Suppressor macrophage treated with lipopolysaccharide for 4 hours (primary cell): ENCODE results near the gene PLLP.
"Not testable (repeated sequence)": the region's sequence is repeated elsewhere in the genome, so short reads cannot be mapped to it uniquely, and the experiment has no call there.

Experiments used
- DNase-seq: peaks from one replicate; pipeline ENCODE4 v3.0.0-alpha.2; 2020

PLLP gene

DNA sequence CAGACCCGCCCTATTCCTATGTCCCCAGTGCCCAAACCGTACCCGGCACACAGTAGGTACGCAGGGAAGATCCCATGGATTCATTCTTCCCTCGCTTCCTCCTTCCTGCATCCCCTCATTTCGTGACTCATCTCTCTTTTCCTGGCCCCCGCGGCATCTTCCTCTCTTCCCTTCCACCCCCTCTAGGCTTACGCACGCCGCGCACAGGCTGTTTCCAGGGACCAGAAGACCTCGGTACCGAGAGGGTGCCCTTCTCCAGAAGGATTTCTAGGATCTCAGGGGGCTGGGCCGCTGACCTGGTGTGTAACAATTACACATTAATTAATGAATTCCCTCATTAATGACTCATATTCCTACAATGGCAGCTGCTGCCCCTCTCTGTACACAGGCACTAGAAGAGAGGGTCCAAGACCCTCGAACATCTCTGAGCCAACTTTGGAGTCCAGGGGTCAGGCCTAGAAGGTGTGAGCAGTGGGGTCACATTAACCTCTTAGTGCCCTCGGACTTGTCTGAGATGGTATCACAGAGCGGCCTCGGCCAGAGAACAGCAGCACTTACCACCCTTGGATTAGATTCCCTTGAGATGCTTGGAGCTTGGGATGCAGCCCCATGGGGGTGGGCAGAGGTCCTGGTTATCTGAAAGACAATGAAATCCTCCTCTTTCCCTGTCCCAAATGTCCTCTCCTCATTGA lies 16.8 kb upstream of the PLLP start:
- DNase-seq, result no peak

DNA sequence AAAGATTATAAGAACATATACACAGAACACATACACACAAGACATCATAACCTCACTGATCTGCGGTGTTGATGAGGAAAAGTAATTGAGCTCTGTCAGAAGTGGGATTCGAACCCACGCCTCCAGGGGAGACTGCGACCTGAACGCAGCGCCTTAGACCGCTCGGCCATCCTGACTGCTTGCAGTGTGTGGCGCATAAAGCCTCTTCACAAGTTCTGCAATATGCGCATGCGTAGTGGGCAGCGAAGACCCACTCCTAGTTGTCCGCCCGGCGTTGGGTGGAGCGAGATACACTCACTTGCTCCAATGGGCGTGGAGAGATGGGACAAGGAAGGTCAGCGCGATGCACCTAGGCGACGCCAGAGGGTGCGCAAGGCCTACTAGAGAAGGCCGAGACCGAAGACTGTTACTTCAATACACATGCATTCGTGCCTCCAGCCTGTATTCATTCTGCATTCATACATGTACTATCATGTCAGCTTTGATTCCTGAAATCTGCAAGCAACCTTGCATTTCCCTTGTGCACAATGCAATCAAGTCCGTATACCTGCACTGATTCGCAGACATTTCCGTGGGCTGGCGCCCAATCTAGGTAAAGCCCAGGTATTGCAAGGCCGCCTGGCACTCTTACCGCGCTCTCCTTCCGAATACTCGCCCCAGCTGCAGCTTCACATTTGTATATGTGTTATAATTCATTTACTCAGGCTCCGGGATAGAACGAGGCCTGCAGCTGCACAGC lies 16.1 kb upstream of the PLLP start:
- DNase-seq, result peak; percentile 99

DNA sequence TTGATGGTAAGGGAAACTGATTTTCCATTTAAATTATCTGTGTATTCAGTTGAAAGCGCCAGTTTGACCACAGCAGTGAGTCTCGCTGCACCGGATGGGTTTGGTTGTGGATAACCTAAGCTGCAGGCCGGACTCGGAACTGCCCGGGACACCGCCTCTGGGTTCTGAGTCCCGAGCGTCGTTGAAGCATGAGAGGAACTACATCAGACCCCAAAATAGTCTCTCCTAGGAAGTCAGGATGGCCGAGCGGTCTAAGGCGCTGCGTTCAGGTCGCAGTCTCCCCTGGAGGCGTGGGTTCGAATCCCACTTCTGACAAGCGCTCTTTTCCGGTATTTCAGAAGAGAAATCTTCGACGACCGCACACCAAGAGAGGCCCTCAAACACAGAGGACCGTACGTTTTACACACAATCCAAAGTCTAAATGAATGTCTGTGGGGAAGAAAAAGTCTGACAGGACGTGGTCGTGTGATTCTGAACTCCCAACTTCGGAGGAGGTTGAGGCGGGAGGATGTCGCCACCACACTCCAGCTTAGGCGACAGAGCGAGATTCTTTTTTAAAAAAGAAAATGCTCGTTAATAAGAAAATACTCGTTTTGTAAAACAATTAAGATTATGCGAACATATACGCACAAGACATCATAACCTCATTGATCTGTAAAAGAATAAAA lies 15.4 kb upstream of the PLLP start:
- peak; percentile 93 for DNase-seq

DNA sequence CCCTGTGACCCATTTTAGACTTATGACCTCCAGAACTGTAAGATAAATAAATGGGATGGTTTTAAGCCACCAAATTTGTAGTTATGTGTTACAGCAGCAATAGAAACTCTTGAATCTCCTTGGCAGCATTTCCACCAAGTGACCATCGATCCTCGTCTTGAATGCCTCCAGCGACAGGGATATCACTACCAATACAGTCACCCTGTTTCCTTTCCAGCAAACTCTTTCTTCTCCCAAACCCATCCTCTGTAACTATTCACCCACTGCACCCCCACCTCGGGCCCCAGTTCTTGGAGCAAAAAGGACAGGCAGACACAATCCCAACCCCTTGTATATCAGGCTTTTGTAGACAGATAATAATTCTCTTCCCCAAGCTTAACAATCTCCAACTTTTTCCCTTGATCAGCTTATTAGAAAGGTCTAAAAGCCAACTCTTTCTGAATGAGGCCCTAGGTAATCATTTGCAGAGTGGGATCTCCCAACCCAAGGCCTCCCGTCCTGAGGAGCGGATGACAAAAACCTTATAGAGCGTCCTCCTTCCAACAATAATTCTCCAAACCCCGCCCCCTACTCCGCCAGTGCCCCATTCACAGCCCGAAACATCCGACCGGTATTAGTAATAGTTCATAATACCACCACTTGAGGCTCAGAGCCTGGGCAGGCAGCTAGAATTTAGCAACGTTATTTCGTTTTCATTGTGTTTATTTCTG lies 14.7 kb upstream of the PLLP start:
- DNase-seq, result peak; percentile 76

DNA sequence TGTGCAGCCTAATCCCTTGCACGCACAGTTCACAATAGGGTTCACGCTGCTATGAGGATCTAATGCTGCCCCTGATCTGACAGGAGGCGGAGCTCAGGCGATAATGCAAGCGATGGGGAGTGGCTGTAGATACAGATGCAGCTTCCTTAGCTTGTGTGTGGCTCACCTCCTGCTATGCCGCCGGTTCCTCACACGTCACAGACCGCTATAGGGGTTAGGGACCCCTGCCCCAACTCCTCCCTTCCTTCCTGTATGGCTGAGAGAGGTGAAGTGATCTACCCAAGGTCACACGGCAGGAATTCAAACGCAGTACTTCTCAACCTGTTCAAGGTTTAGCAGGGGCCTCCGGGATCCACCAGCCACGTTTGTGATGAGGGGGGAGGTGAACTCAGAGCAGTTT lies 13.4 kb upstream of the PLLP start:
- DNase-seq, result no peak

DNA sequence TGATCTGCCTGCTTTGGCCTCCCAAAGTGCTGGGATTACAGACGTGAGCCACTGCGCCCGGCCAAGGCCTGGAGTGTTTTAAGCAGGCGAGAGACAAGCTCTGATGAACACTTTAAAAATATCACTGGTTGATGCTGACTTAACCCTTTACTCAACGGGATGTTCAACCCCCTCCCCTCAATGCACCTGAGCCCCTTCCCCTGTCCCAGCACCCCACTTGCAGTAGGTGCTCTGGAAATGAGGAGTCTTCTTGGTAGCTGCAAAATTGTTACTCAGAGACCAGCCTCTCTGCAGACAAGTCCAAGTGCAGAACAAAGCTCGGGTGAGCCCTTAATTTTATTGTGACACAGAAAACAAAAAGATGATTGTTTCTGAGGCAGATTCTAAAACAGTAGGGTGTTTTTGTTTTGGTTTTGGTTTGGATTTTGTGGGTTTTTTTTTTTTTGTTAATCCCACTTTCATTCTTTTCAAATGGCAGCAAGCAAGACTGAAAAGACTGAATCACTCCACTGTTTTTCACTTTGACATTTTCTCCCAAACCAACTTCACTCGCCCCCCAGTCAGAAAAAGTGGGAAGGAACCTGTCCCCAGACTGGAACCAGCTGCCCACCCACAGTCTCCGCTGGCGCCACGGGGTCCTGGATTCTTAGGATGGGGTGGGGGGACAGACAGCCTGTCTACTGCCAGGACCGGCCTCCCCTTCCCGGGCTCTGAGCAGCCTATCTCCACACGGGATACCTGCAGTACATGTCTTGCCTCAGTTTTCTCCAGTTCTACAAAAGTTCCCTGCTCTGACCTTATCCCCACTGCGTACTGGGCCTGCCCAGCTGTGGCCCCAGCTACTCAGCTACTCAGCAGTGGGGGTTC lies 5.2 kb upstream of the PLLP start:
- DNase-seq, result peak; percentile 13

DNA sequence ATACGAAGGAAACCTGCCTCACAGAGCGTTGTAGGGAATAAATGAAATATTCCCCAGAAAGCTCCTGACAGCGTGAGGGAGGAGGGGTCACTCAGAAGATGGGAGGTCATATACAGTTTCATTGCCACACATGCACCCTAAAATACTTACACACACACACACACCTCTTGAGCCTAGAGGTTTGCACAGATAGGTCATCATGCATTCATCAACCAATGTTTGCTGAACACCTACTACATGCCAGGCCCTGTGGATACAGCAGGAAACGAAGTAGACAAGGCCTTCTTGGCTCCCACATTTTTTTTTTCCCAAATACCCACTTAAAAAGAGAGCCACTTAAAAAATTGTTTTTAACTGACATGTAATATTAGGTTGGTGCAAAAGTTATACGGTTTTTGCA lies 907 bp upstream of the PLLP start:
- no peak for DNase-seq

DNA sequence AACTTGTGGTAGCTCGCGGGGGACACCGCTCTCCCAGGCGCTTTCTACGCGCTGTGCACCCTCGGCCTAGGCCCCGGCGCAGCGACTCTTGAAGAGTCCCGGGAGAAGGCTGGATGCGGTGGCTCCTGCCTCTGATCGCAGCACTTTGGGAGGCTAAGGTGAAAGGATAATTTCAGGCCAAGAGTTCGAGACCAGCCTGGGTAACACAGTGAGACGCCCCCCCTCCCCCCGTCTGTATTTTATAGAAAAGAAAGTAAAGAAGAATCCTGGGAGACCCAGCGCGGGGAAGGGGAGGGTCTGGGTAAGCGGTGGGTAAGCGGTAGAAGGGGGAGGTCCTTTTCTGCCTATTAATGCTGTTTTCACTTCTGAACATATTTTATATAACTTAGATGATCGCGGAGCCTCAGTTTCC lies 486 bp upstream of the PLLP start:
- no peak for DNase-seq

DNA sequence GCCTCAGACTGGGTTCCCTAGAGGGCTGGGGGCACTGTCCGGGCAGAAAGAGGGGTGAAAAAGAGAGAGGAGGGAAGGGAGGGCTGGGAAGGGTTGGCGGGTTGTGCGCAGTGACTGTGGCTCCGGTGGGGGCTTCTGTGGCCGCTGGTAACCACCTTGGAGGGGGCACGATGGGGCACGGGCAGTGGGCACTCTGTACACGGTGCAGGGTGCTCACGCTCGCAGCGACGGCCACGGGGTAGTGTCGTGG lies 588 bp downstream of the PLLP start:
- DNase-seq, result no peak

DNA sequence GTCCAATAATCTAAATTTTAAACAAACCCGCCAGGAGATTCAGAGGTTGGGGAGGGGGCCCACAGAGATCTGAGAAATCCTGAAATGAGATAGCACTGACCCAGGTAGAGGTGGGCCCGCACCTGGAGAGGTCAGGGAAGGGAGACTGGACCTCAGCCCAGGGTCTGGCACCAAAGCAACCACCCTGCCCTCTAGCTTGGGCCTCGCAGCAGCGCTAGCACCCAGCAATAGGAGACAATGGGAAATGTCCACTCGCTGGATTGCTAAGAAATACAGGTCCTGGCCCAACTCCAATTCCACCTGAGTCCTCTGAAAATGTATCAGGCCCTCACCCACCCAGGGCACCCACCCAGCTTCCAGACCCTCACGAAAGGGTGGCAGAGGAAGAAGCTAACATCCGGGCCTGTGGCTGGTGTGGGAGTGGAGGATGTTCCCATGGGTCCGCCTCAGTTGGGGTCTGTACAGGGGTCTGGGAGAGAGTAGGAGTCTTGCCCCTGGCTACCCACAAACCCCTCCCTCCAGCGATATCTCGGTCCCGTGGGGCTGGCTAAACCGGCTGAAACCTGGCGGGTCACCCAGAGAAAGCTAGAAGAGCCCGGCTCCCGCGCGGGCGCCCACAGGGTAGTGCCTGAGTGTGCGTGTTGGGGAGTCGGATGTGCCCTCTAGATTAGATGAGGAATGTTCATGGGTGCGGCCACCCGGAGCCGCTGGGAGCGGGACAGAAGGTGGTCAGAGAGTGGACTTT lies 1.1 kb downstream of the PLLP start:
- no peak for DNase-seq

DNA sequence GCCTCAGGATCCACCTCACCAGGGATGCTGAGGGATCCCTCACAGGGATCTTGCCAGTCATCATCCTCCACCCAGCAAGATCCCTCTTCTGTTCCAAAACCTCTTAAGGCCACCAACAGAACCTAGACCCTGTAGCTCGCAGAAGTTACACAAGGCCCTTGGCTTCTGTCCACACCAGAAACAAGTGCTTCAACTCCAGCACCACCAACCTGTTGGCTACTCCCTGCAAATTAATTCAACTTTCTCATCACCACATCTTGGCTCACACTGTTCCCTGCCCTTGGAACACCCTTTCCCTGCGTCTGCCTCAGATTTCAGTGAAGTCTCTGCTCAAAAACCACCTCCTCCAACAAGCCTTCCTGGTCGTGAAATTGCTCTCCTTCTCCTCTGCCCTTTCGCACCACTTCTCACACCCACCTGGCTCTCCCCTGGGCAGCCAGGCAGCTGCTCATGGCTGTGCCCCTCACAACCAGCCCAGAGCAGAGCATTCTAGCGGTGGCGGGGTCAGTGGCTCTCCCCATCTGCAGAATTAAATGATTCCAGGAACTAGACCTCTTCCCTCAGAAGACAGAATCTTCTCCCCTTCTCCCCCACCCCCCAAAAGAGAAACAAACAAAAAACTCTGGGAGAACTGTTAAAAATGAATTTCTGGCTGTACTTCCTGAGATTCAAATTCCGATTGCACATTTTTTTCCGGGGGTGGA lies 1.8 kb downstream of the PLLP start:
- DNase-seq, result no peak

DNA sequence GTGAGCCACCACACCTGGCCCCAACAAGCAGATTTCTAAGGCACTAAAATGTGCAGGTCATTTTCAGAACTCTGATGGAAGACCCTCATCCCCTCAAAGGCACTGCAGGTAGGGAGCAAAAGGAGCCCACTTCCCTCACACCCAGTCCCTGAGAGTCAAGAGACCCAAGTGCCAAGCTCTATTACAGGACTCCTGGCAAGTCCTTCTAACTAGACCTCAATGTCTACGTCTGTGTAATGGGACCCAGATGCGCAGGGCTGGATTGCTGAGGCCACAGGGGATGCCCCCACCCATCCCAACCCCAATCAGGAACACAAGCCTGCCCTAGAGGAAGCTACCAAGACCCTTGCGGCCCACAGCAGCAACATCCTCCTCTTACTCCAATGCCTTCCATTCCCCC lies 2.7 kb downstream of the PLLP start:
- DNase-seq, result no peak

DNA sequence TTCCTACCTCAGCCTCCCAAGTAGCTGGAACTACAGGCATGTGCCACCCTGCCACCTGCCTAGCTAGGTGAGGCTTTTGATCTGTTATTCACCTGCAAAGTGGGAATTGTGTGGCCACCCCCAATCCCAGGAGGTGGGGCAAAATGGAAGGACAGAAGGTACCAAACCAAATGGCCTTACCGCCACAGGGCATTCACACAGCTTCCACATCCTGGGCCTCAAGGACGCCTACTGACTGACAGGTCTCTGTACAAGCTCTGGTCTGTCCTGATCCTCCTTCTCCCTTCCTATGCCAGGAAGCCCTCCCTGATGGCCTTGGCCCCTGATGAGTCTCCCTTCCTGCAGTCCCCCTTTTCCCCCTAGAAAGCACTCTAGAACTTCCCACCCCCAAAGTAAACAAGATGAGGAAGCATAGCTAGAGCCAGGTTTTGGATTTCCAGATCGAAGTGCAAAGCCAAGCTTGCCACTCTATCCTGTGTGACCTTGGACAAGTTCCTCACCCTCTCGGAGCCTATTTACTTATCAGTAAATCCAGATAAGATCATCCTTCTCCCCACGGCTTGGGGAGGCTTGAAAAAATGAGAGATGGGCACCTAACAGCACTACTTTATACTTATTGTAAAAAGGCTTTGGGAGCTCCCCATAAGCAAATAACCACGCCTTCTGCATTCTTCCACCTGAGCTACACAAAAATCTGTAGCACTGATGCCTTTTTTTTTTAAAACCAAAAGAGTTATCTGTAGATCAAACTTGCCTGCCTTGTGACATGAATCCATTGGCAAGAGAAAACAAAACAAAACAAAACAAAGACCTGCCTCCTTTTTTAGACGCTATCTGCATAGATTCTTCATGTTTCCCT lies 4.5 kb downstream of the PLLP start:
- DNase-seq, result no peak

DNA sequence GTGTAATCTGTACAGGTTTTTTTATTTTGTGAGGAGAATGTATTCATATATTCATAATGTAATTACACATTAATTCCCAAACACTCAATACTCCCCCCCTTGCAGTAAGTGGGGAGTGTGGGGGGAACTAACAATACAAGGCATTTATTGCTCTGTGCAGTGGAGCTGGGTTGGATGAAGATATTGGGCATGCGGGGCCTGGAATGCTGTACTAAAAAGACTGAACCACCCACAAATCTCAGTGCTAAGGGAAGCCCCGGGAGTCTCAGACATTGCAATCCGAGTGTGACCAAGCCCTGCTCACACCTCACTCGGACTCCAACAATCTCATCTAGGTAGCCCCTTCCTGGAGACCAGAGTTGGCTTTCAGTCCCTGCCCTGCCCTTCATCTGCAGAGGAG lies 6.0 kb downstream of the PLLP start:
- no peak for DNase-seq

DNA sequence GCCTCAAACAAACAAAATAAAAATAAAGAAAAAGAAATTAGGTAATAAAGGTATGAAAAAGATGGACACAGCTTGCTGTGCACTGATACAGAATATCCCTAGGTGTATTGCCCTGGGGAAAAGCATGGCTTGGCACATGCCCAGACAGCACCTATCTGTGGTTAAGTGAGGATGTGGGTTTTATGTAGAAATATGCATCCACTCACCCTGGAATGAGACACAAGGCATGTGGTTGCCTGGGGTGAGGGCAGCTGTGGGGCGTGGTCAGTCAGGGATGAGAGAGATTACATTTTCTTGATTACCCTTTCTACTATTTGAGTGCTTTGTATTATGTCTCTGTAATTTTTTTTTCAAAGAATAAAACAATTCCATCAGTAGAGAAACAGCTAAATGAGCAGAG lies 6.9 kb downstream of the PLLP start:
- peak; percentile 46 for DNase-seq

DNA sequence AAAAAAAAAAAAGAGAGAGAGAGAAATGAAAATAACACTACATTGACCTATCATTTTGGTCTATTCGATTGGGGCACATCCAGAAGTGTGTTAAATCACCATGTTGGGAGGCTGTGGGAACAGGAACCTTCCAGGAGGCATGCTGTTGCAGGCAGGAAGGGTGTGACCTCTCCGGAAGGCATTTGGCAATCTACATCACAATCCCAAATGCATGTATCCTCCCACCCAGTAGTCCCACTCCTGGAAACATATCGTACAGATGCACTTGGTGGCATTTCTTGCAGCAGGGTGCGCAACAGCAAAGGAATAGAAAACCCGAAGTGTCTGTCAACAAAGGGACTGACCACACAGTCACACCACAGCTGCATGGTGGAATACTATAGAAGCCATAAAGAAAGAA lies 7.9 kb downstream of the PLLP start:
- peak; percentile 78 for DNase-seq

DNA sequence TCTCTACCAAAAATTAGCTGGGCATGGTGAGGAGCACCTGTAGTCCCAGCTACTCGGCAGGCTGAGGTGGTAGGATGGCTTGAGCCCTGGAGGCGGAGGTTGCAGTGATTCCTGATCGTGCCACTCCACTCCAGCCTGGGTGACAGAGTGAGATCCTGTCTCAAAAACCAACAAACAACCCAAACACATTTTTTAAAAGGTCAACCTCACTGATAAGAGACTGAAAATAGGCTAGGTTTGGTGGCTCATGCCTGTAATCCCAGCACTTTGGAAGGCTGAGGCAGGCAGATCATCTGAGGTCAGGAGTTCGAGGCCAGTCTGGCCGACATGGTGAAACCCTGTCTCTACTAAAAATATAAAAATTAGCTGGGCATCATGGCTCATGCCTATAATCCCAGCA lies 8.5 kb downstream of the PLLP start:
- DNase-seq, result not testable (repeated sequence)

DNA sequence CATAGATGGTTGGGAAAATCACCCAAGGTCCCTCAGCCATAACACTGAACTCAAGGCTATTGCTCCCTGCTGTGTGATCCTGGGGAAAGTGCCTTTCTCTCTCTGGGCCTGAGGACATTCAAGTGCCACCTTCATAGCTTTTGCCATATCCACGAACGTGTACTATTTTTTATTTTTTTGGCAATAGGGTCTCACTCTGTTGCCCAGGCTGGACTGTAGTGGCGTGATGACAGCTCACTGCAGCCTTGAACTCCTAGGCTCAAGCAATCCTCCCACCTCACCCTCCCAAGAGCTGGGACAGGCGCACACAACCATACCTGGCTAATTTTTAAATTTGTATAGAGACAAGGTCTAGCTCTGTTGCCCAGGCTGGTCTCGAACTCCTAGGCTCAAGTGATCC lies 10.6 kb downstream of the PLLP start:
- no peak for DNase-seq

DNA sequence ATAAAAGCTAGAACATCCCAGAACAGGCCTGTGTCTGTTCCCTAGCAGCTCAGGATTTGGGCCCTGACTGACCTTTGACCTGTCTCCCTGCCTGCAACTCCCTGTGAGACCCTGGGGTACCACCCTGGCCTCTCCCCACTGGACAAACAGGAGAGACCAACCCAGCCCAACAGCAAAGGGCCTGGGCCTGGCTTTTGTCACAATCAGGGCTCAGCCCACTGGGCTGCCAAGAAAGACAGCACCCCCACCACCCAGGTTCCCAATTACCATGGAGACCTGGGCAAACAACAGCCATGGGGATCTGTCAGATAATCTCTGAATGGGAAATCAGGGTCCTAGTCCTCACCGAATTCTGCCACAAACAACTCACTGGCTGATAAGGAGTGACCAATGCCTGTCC lies 11.1 kb downstream of the PLLP start:
- no peak for DNase-seq

DNA sequence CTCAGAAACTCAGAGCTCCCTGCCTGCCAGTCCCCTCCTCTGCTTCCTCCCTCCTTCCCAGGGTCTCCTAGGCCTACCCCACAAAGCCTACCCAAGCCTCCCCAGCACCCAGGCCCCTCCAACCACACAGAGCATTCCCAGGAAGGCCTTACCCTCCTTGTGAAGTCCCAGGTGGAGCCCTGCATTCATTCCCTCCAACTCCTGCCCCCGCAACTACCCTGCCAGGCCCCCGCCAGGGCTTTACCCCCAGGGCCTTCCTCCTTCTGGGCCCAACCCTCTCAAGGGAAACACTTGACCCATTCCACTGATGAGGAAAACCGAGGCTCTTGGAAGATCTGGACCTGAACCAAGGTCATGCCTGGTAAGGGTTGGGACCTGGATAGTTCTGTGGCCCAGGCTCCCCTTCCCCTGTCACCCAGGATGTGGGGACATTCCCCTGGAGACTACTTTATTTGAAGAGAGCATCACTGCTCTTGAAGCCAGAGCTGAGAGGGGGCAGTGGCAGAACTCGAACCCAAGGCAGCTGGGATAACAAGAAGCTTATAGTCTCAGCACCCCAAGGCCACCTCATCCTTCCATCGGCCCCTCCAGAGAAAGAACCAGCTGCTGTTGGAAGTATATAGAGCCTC lies 12.5 kb downstream of the PLLP start:
- no peak for DNase-seq
